GM21367 (cell line): ENCODE results near the gene COL5A3.
"Not testable (repeated sequence)": the region's sequence is repeated elsewhere in the genome, so short reads cannot be mapped to it uniquely, and the experiment has no call there.

Experiments used
- ATAC-seq: cut with Tn5 transposase; IDR thresholded peaks from one replicate; pipeline ENCODE4 v1.9.1; 2021; ENCODE audit not compliant: unreplicated experiment

Gene COL5A3

GRCh38 chr19:9940778-9941177 is 69.5 kb downstream of the COL5A3 start:
- no peak for ATAC-seq

DNA sequence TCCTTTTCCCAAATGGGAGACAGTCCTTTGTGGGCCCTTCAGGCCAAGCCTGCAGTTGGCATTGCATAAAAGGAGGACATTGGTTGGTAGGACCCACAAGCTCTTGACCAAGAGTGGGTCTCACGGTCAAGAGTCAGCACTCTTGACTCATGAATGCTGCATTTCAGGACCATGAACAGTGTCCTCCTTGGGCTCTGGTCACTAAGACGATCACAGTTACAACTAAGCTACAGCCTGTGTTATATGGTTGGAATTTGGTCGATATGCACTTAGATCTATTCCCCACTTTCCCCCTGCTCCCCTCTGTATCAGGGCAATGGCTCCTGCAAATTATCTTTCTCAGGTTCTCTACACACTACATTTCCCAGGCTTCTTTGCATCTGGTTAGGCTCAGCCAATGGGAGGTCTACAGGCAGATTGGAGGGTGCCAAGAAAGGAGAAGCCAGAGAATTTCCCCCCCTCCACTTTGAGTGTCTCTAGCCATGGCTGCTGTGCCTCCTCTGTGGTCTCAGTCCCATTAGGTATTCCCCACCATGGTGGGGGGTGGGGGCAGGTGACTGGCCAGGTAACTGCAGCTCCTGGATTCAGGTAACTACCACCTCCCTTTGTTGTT is 70.9 kb downstream of the COL5A3 start:
- ATAC-seq, result no peak

- ATAC-seq, result no peak
These were observed 73.3 kb downstream of the COL5A3 start for GRCh38 chr19:9937001-9937411.

GRCh38 chr19:9936326-9937000 is 73.8 kb downstream of the COL5A3 start, which contains the start of gene OLFM2:
OLFM2 (minus strand) TSS chr19:9936515; CDS start chr19:9936366, 149 bp downstream.
- no peak for ATAC-seq

- no peak for ATAC-seq
These were observed 74.6 kb downstream of the COL5A3 start for GRCh38 chr19:9935506-9936325.

GRCh38 chr19:9934132-9934950 is 76.0 kb downstream of the COL5A3 start:
- no peak for ATAC-seq

- ATAC-seq, result no peak
These were observed 77.5 kb downstream of the COL5A3 start for GRCh38 chr19:9932835-9933234.

GRCh38 chr19:9931629-9932028 is 78.7 kb downstream of the COL5A3 start:
- no peak for ATAC-seq

- ATAC-seq, result no peak
These were observed 86.9 kb downstream of the COL5A3 start for GRCh38 chr19:9923440-9923839.

DNA sequence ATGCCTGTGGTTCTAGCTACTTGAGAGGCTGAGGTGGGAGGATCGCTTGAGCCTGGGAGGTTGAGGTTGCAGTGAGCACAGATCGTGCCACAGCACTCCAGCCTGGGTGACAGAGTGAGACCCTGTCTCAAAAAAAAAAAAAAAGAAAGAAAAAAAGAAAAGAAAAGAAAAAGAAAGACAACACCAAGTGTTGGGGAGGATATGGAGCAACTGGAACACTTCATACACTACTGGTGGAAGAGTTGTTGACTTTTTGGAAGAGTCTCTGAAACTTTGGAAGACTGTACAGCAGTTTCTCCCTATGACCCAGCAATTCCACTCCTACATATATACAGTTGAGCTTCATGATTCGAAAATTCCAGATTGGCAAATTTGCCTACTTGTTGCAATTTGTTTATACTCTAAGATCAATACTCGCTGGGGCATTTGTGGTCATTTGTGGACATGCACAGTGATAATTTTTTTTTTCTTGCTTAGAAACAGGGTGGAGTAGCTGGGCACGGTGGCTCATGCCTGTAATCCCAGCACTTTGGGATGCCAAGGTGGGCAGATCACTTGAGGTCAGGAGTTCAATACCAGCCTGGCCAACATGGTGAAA is 87.4 kb downstream of the COL5A3 start:
- ATAC-seq, result not testable (repeated sequence)

GRCh38 chr19:9917321-9917720 is 93.0 kb downstream of the COL5A3 start:
- ATAC-seq, result no peak

DNA sequence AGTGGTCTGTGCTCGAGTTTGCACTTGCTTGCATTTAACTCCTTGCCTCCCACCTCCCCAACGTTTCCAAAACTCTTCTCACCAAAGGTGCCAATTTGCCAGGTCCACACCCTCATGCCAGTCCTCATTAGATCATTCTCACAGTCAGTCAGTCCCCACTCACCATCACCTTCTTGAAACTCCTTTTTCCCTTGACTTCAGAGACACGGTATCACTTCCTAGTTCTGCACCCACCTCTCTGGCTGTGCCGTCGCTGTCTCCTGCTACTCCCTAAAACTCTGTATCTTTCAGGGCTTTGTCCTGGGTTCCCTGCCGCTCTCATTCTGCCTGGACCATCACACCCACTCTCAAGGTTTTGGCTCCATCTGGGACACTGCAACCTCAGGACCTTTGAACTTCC is 93.6 kb downstream of the COL5A3 start:
- no peak for ATAC-seq

DNA sequence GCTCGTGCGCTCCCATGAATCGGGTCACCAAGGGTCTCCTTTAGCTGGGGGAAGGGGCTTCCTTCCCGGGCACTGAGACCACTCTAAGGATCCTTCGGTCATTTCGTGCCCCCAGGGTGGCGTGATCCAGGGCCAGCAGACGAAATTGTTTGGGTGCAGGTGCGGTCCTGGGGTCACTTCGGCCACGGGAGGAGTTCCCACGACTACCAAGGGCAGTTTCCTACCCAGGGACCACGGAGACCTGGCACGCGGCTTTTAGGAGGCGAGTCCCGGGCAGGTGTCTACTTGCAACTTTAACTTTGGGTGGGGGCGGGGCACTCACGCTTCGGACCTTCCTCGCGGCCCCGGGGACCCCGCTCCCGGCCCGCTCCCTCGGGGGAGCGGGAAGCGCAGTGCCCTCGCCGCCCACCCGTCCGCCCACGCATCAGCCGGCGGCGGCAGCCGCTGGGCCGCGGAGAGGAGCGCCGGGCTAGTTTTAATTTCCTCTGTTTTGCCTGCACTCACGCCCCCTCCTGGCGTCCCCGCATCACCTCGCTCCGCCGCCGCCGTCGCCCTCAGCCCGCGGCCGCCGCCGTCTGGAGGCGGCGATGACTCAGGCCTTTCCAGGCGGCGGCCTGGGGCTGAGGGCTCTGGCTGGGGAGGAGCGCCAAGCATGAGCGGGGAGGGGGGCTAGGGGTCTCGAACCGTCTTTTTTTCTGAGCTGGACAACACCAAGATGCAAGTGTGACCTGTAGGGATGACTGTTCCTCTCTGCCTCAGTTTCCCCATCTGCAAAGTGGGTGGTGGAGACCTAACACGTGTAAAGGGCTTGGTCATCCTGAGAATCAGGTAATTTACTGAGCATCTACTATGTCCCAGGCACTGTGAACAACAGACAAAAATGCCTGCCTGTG is 95.7 kb downstream of the COL5A3 start:
- no peak for ATAC-seq

DNA sequence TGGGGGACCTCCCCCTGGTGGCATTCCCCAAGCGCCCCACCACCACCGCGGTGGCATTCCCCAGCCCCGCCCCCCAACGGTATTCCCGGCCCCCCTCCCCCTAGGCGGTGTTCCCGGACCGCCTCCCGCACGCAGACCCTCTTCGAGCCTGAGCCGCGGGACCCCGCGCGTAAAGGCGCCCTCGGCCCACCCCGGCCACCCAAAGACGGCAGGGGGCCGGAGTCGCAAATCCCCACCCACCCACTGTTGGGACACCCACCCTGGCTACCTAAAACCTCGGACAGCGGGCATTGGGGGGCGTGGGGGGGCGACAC is 96.3 kb downstream of the COL5A3 start:
- ATAC-seq, result no peak

DNA sequence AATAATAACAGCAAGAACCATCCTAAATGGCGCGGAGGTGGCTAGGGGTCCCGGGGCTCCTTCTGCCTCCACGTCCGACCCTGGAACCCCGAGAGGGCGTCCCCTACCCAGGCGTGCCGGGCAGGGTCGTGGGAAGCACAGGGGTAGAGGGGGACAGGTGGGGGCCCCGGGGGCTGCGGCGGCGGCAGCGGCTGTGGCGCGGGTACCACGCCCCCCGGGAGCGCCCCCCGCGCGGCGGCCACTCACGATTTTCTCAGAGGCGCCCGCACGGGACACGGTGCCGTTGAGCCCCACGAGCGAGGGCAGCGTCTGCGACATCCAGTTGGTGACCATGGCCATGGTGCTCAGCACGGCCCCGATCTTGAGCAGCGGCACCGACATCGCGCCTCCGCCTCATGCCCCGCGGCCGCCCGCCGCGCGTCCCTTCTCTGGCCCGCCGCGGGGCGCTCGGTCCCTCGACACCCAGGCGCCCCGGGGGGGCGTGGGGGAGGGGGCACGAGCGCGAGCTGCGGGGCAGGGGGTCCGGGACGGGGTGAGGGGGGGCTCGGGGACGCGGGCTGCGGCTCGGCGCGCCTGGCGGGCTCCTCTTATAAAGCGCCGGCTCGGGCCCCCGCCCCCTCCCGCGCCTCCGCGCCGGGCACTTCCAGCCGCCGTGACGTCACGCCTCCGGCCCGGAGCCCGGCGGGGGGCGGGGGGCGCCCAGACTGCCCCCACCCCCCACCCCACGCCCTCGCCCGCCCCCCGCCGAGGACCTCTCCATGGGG is 96.9 kb downstream of the COL5A3 start:
- ATAC-seq, result no peak

- no peak for ATAC-seq
These were observed 97.6 kb downstream of the COL5A3 start for GRCh38 chr19:9912551-9913236.

GRCh38 chr19:9911524-9912185 is 98.6 kb downstream of the COL5A3 start:
- ATAC-seq, result no peak

DNA sequence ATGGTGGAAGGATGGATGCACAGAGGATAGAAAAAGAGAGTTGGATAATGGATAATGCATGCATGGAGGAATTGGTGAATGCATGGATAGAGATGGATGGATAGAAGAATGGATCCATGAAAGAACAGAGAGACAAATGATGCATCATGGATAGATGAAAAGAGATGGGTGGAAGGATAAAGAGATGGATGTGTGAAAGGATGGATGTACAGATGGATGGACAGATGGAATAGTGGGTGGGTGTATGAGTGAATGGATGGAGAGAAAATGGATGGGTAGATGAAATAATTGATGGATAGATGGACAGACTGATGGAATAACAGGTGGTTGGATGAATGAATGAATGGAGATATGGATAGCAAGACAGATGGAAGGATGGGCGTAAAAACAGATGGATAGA is 99.7 kb downstream of the COL5A3 start:
- no peak for ATAC-seq
